Natural killer cell (primary cell): ENCODE measurements around the gene SPATA31D3. TPM values are rescaled to one million over a fixed set of nuclear protein-coding genes. Genes with fewer than 3 reads are reported as not detected.
"Not testable (repeated sequence)": the region's sequence is repeated elsewhere in the genome, so short reads cannot be mapped to it uniquely, and the experiment has no call there.

Source experiments
- ATAC-seq, 3 donors: fragments of 150-1000 bp in 2 of 3; fragments of 200-7000 bp in 1 of 3; cut with Tn5 transposase; 1 replicate in 1 of 3; 2 replicates in 2 of 3; pipeline ENCODE4 v1.10.0; 2021; ENCODE audit warnings: mild to moderate bottlenecking in 2 of 3, moderate library complexity in 2 of 3
- DNase-seq, 2 donors: peaks; one replicate each; pipeline versions ENCODE4 v3.0.0 to v3.0.0-alpha.2; 2013 to 2021; ENCODE audit warnings: mixed read lengths in 1 of 2
- H3K27ac ChIP-seq: one replicate; pipeline ENCODE4 v1.5.1; 2013; ENCODE audit warnings: mild to moderate bottlenecking, low read length
- H3K27me3 ChIP-seq: one replicate; pipeline ENCODE4 v1.6.1; 2013; ENCODE audit warnings: low read length; ENCODE audit not compliant: control insufficient read depth, insufficient read depth
- H3K36me3 ChIP-seq: one replicate; pipeline ENCODE4 v1.6.1; 2013; ENCODE audit warnings: low read length; ENCODE audit not compliant: control insufficient read depth, insufficient read depth
- H3K4me1 ChIP-seq: one replicate; pipeline ENCODE4 v1.6.1; 2013; ENCODE audit warnings: low read length; ENCODE audit not compliant: control insufficient read depth, insufficient read depth
- H3K4me3 ChIP-seq: one replicate; pipeline ENCODE4 v1.5.1; 2013; ENCODE audit warnings: low read length
- H3K9me3 ChIP-seq: one replicate; pipeline ENCODE4 v1.6.1; 2013; ENCODE audit warnings: low read length; ENCODE audit not compliant: control insufficient read depth, insufficient read depth
- H3K27ac Mint-ChIP-seq, 2 donors: one replicate each; pipeline ENCODE4 v1.8.0; 2022; ENCODE audit warnings: mild to moderate bottlenecking in 2 of 2, mixed read lengths in 2 of 2, moderate library complexity in 1 of 2
- H3K27me3 Mint-ChIP-seq, 2 donors: one replicate each; pipeline ENCODE4 v1.8.0; 2022; ENCODE audit warnings: low read depth in 2 of 2, mixed read lengths in 2 of 2
- H3K36me3 Mint-ChIP-seq: one replicate; pipeline ENCODE4 v1.8.0; 2022; ENCODE audit warnings: mixed read lengths
- H3K4me1 Mint-ChIP-seq, 2 donors: one replicate each; pipeline ENCODE4 v1.8.0; 2022; ENCODE audit warnings: mixed read lengths in 2 of 2
- H3K4me3 Mint-ChIP-seq: one replicate; pipeline ENCODE4 v1.8.0; 2022; ENCODE audit warnings: mild to moderate bottlenecking, moderate library complexity, mixed read lengths
- H3K9me3 Mint-ChIP-seq, 2 donors: one replicate each; pipeline ENCODE4 v1.8.0; 2022; ENCODE audit warnings: mixed read lengths in 2 of 2
- WGBS: methylation state at CpG from one replicate; pipeline ENCODE4 v1.1.7; 2013; ENCODE audit warnings: missing lambda C conversion rate; ENCODE audit not compliant: insufficient coverage; 5-methylcytosine and 5-hydroxymethylcytosine counted together
- intact Hi-C: fragments of 100-400 bp; cut with micrococcal nuclease; formaldehyde crosslinking; loops from one replicate; pipeline ENCODE4 v1.14.2; 2022
- total RNA-seq, 4 donors: library from RNA; stranded (reverse); fragments of 120-200 nt in 1 of 4; gene quantifications; one replicate each; pipeline versions ENCODE4 v1.2.3 to v1.2.4, GENCODE V29; 2013 to 2022
- TF ChIP-seq, protein P1 (sequence below): fragments of 200-600 bp; IDR thresholded peaks from one replicate; pipeline ENCODE4 v1.8.0; 2022; ENCODE audit warnings: antibody characterized with exemption

Gene SPATA31D3
- total RNA-seq, 3 donors from 2014 or later (not counting 1 experiment from before 2014, with no cell fraction given), result not detected

DNA sequence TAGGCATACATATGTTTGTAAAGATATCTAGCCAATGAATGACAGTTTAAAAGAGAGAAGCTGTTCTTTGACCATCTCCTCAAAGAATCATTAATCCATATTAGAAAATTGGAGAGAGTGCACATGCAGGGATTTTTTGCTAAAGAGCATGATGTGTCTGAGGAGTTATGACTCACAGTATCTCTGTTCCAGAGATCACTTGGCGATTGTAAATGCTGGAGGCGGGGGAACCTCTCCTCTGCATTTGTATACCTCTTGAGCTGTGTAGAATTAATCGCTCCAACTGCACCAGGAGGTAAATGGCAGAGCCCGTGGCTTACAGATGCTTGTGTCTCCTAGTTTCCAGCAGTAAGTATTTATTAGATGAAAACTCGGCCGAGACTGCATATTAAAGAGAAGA is 41.6 kb downstream of the SPATA31D3 start:
- no peak for ATAC-seq

DNA sequence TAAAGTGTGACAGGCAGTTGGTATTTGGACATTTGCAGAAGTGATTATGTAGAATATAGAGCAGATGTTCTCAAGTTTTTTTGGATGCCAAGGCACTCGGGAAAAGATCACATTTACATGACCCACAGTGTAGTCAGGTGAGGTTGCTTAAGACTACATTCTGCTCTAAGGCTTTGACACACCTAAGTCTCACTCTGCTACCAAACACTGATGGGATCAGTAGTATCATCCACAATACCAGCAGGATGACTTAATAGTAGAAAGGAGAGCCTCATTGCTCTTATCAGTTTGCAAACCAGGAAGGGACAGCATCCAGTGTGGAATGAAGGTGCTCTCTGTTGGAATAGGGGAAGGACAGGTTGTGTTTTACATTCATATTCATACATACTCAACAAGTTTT is 42.8 kb downstream of the SPATA31D3 start:
- Mint-ChIP-seq H3K27me3 (no peaks in the 10 kb centered on the region), H3K9me3 (no peaks in the 10 kb centered on the region), H3K4me3 (no peak overlapping the region), H3K36me3 (no peaks in the 10 kb centered on the region), H3K4me1 (no peaks in the 10 kb centered on the region), H3K27ac (no peak overlapping the region)
- intact Hi-C loops, result no loop called here
- Histone ChIP-seq H3K9me3 (no peaks in the 10 kb centered on the region), H3K4me1 (no peaks in the 10 kb centered on the region), H3K36me3 (no peaks in the 10 kb centered on the region), H3K27me3 (no peaks in the 10 kb centered on the region), H3K27ac (no peak overlapping the region), H3K4me3 (no peak overlapping the region)
- TF ChIP-seq, protein P1, sequence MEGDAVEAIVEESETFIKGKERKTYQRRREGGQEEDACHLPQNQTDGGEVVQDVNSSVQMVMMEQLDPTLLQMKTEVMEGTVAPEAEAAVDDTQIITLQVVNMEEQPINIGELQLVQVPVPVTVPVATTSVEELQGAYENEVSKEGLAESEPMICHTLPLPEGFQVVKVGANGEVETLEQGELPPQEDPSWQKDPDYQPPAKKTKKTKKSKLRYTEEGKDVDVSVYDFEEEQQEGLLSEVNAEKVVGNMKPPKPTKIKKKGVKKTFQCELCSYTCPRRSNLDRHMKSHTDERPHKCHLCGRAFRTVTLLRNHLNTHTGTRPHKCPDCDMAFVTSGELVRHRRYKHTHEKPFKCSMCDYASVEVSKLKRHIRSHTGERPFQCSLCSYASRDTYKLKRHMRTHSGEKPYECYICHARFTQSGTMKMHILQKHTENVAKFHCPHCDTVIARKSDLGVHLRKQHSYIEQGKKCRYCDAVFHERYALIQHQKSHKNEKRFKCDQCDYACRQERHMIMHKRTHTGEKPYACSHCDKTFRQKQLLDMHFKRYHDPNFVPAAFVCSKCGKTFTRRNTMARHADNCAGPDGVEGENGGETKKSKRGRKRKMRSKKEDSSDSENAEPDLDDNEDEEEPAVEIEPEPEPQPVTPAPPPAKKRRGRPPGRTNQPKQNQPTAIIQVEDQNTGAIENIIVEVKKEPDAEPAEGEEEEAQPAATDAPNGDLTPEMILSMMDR, result no peak
- WGBS, result no CpG with 5 or more reads among the region's 1 CpG
- no peak for DNase-seq
- ATAC-seq, result no peak

More for the DNA sequence above, 41.6 kb downstream of the SPATA31D3 start:
- Histone ChIP-seq H3K4me3 (no peak overlapping the region), H3K36me3 (no peaks in the 10 kb centered on the region), H3K27me3 (no peaks in the 10 kb centered on the region), H3K4me1 (no peaks in the 10 kb centered on the region), H3K27ac (no peak overlapping the region), H3K9me3 (no peaks in the 10 kb centered on the region)
- Mint-ChIP-seq H3K4me1 (no peaks in the 10 kb centered on the region), H3K9me3 (peaks cover 0 to 2% of the 10 kb centered on the region in 2 donors), H3K4me3 (no peak overlapping the region), H3K27ac (no peak overlapping the region), H3K36me3 (no peaks in the 10 kb centered on the region), H3K27me3 (no peaks in the 10 kb centered on the region)
- WGBS, result 86% methylated on average over 6 of the region's 6 CpGs
- intact Hi-C loops, result no loop called here
- TF ChIP-seq, protein P1, result no peak
- no peak for DNase-seq

DNA sequence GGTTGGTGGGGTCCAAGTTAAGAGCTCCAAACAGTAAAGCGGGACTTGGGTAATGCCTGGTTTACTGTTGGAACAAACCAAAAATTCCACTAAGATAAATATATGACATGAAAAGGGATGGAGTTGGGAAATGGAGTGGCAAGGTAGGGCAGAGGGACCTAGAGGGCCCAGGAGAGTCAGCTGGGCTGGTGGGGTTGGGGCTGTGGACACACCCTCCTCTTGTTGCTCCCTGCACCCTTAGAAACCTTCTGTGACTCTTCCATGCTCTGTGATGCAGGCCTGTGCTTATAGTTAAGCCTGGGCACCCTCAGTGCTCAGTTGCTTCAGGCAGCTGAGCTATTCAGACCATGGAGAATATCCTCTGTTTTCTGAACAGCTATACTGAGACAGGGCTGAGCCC is 45.2 kb downstream of the SPATA31D3 start, which contains the start of gene SPATA31D1:
Gene SPATA31D1, plus strand, starts transcription at position 301 of the 400 bp plus-strand sequence. Its CDS starts 47 bp downstream, at position 348.
- H3K9me3 ChIP-seq, DNase-seq, H3K36me3 ChIP-seq, H3K27me3 ChIP-seq, H3K27ac ChIP-seq, H3K4me1 Mint-ChIP-seq, ATAC-seq, intact Hi-C loops, H3K27me3 Mint-ChIP-seq, H3K36me3 Mint-ChIP-seq, H3K4me3 ChIP-seq, H3K27ac Mint-ChIP-seq, H3K9me3 Mint-ChIP-seq, H3K4me3 Mint-ChIP-seq, H3K4me1 ChIP-seq: not testable (repeated sequence)
- 100% methylated on average over 1 of the region's 1 CpG for WGBS

DNA sequence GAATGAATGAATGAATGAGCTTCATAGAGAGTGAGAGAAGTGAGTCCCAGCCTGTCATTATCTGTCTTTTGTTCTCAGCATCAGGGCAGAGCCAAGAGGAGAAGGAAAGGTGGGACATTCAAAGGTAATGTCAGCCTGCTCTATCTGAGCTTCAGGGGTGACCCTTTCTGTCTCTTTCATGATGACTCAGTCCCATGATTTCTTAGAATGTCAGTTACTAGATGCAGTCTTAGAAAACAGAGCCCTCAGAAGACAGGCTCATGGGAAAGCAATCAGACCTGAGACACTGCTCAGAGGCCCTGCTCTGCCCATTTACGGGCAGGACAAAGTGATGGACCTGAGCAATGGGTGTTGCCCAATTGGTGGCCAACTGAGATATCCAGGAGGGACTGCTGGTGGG is 46.4 kb downstream of the SPATA31D3 start:
- peaks cover 0 to 2% of the 10 kb centered on the region in 2 donors for H3K9me3 Mint-ChIP-seq
- no peak overlapping the region for H3K27ac Mint-ChIP-seq

More for the DNA sequence above, 46.4 kb downstream of the SPATA31D3 start:
- no peaks in the 10 kb centered on the region for H3K4me1 ChIP-seq
- H3K27me3 ChIP-seq, result no peaks in the 10 kb centered on the region
- no peaks in the 10 kb centered on the region for H3K36me3 ChIP-seq
- no peak overlapping the region for H3K27ac ChIP-seq
- no peaks in the 10 kb centered on the region for H3K27me3 Mint-ChIP-seq
- DNase-seq (no peak), ATAC-seq (no peak)
- no peak overlapping the region for H3K4me3 ChIP-seq
- WGBS, result 88% methylated on average over 1 of the region's 1 CpG
- TF ChIP-seq, protein P1, result no peak
- H3K36me3 Mint-ChIP-seq, result no peaks in the 10 kb centered on the region
- H3K4me1 Mint-ChIP-seq, result no peaks in the 10 kb centered on the region
- intact Hi-C loops, result no loop called here
- no peaks in the 10 kb centered on the region for H3K9me3 ChIP-seq
- no peak overlapping the region for H3K4me3 Mint-ChIP-seq
